Measurements from ENCODE around the gene CEACAM4.

GRCh38 chr19:41569481-41570150, 57.3 kb downstream of the CEACAM4 start:
- TF ChIP-seq YY1 (IDR thresholded peaks at IDR 0.05; ENCODE audit: insufficient read depth, insufficient read length) (no peak), ZNF274 (IDR thresholded peaks at IDR 0.05; ENCODE audit: low read depth, low read length) (no peak), SUZ12 (IDR thresholded peaks at IDR 0.05; ENCODE audit: extremely low read depth, insufficient read depth, insufficient read length) (no peak)
